Astrocyte (in vitro differentiated cells and primary cell): ENCODE measurements around the gene MBOAT7. TPM values are rescaled to one million over a fixed set of nuclear protein-coding genes. Genes with fewer than 3 reads are reported as not detected.
A peak's percentile ranks its signal among the peaks of the same experiment; 100 is the strongest.

ENCODE experiments used
- DNase-seq: peaks from one replicate; pipeline ENCODE4 v3.0.0-alpha.2; 2010; ENCODE audit warnings: low read depth
- FAIRE-seq: peaks from 2 replicates; lab custom pipeline; 2011; peaks lifted over from hg19 to GRCh38; lab: Jason Lieb, UNC
- H2AFZ ChIP-seq: 2 replicates; pipeline ENCODE4 v1.6.0; 2012; ENCODE audit warnings: low read depth, low read length, inconsistent platforms
- H3K27ac ChIP-seq: 2 replicates; pipeline ENCODE4 v1.5.1; 2011; ENCODE audit warnings: low read depth, low read length, inconsistent platforms
- H3K27me3 ChIP-seq: 2 replicates; pipeline ENCODE4 v1.6.0; 2011; ENCODE audit warnings: low read length, inconsistent platforms; ENCODE audit not compliant: insufficient read depth
- H3K36me3 ChIP-seq: 2 replicates; pipeline ENCODE4 v1.5.1; 2011; ENCODE audit warnings: low read length, inconsistent platforms; ENCODE audit not compliant: insufficient read depth
- H3K4me1 ChIP-seq: 2 replicates; pipeline ENCODE4 v1.5.1; 2011; ENCODE audit warnings: low read length, inconsistent platforms; ENCODE audit not compliant: insufficient read depth
- H3K4me2 ChIP-seq: 2 replicates; pipeline ENCODE4 v1.6.0; 2012; ENCODE audit warnings: low read length, inconsistent platforms
- H3K4me3 ChIP-seq: 2 replicates; pipeline ENCODE4 v1.5.1; 2011; ENCODE audit warnings: low read depth, mild to moderate bottlenecking, low read length, inconsistent platforms; ENCODE audit not compliant: insufficient read depth
- H3K79me2 ChIP-seq: 2 replicates; pipeline ENCODE4 v1.6.0; 2012; ENCODE audit warnings: mild to moderate bottlenecking, low read length, inconsistent platforms; ENCODE audit not compliant: insufficient read depth
- H3K9ac ChIP-seq: 2 replicates; pipeline ENCODE4 v1.6.0; 2012; ENCODE audit warnings: mild to moderate bottlenecking, low read length, inconsistent platforms
- H3K9me3 ChIP-seq: 2 replicates; pipeline ENCODE4 v1.5.1; 2012; ENCODE audit warnings: low read depth, mild to moderate bottlenecking, low read length, inconsistent platforms; ENCODE audit not compliant: insufficient read depth
- H4K20me1 ChIP-seq: 2 replicates; pipeline ENCODE4 v1.6.0; 2012; ENCODE audit warnings: low read length, inconsistent platforms; ENCODE audit not compliant: insufficient read depth
- H3K27ac Mint-ChIP-seq: one replicate; pipeline ENCODE4 v1.8.0; 2021; ENCODE audit warnings: mild to moderate bottlenecking, mixed read lengths; ENCODE audit not compliant: unreplicated experiment
- H3K27me3 Mint-ChIP-seq: one replicate; pipeline ENCODE4 v1.8.0; 2021; ENCODE audit warnings: low read depth, mixed read lengths; ENCODE audit not compliant: unreplicated experiment
- H3K36me3 Mint-ChIP-seq: one replicate; pipeline ENCODE4 v1.8.0; 2021; ENCODE audit warnings: low read depth, mixed read lengths; ENCODE audit not compliant: unreplicated experiment
- H3K4me1 Mint-ChIP-seq: one replicate; pipeline ENCODE4 v1.8.0; 2021; ENCODE audit warnings: low read depth, mixed read lengths; ENCODE audit not compliant: unreplicated experiment
- H3K4me3 Mint-ChIP-seq: one replicate; pipeline ENCODE4 v1.8.0; 2021; ENCODE audit warnings: mild to moderate bottlenecking, moderate library complexity, mixed read lengths; ENCODE audit not compliant: unreplicated experiment
- H3K9me3 Mint-ChIP-seq: one replicate; pipeline ENCODE4 v1.8.0; 2021; ENCODE audit warnings: mild to moderate bottlenecking, mixed read lengths; ENCODE audit not compliant: unreplicated experiment
- CTCF ChIP-seq: IDR thresholded peaks from 2 replicates; pipeline ENCODE4 v1.5.1; 2011; ENCODE audit warnings: low read depth, mild to moderate bottlenecking, inconsistent platforms, low read length, moderate library complexity; ENCODE audit not compliant: insufficient read depth
- EZH2 ChIP-seq: IDR thresholded peaks from 2 replicates; pipeline ENCODE4 v1.6.1; 2012; ENCODE audit warnings: mild to moderate bottlenecking, low read length, inconsistent platforms; ENCODE audit not compliant: insufficient read depth
- total RNA-seq: library from RNA; stranded (reverse); gene quantifications from 2 replicates; pipeline ENCODE4 v1.2.1, GENCODE V29; 2021

Gene MBOAT7
- total RNA-seq, 1 donor from 2014 or later = 162 TPM

- H3K27ac ChIP-seq = no peak overlapping the region
- H3K4me3 ChIP-seq = no peak overlapping the region
- H3K4me2 ChIP-seq = no peak overlapping the region
- peak overlapping the region; percentile 17 for H3K4me3 Mint-ChIP-seq
- H3K27me3 Mint-ChIP-seq = peaks cover 43% of the 10 kb centered on the region
- H3K36me3 ChIP-seq = no peaks in the 10 kb centered on the region
- no peaks in the 10 kb centered on the region for H4K20me1 ChIP-seq
- no peaks in the 10 kb centered on the region for H3K9me3 ChIP-seq
- FAIRE-seq = no peak
- peak; percentile 31 for DNase-seq
- peak overlapping the region; percentile 7 for H2AFZ ChIP-seq
- no peak overlapping the region for H3K9ac ChIP-seq
- H3K36me3 Mint-ChIP-seq = peaks cover 3% of the 10 kb centered on the region
- H3K4me1 ChIP-seq = no peaks in the 10 kb centered on the region
- H3K27ac Mint-ChIP-seq = no peak overlapping the region
- H3K4me1 Mint-ChIP-seq = no peaks in the 10 kb centered on the region
- H3K9me3 Mint-ChIP-seq = peaks cover 28% of the 10 kb centered on the region
- H3K79me2 ChIP-seq = no peaks in the 10 kb centered on the region
- TF ChIP-seq EZH2 (no peak), CTCF (peak; percentile 89)
- H3K27me3 ChIP-seq = peaks cover 5% of the 10 kb centered on the region
These were observed 41.9 kb upstream of the MBOAT7 start for GRCh38 chr19:54231077-54231931.

- no peak for FAIRE-seq
These were observed 40.7 kb upstream of the MBOAT7 start for GRCh38 chr19:54230031-54230430.

More at GRCh38 chr19:54230031-54230430, 40.7 kb upstream of the MBOAT7 start:
- Mint-ChIP-seq H3K4me3 (no peak overlapping the region), H3K9me3 (peaks cover 24% of the 10 kb centered on the region), H3K27me3 (peaks cover 38% of the 10 kb centered on the region), H3K27ac (no peak overlapping the region), H3K36me3 (peaks cover 3% of the 10 kb centered on the region), H3K4me1 (no peaks in the 10 kb centered on the region)
- Histone ChIP-seq H3K79me2 (no peaks in the 10 kb centered on the region), H3K36me3 (no peaks in the 10 kb centered on the region), H2AFZ (no peak overlapping the region), H3K9me3 (no peaks in the 10 kb centered on the region), H3K9ac (no peak overlapping the region), H3K4me2 (no peak overlapping the region), H3K27ac (no peak overlapping the region), H3K4me1 (no peaks in the 10 kb centered on the region), H3K4me3 (no peak overlapping the region), H3K27me3 (peaks cover 5% of the 10 kb centered on the region), H4K20me1 (no peaks in the 10 kb centered on the region)
- DNase-seq = no peak
- TF ChIP-seq CTCF (no peak), EZH2 (no peak)
